HG02642 (cell line): ENCODE data around the gene WWC2.

Source experiments
- ATAC-seq: cut with Tn5 transposase; IDR thresholded peaks from one replicate; pipeline ENCODE4 v1.9.1; 2021; ENCODE audit warnings: mild to moderate bottlenecking; ENCODE audit not compliant: unreplicated experiment, poor library complexity

The WWC2 gene

DNA sequence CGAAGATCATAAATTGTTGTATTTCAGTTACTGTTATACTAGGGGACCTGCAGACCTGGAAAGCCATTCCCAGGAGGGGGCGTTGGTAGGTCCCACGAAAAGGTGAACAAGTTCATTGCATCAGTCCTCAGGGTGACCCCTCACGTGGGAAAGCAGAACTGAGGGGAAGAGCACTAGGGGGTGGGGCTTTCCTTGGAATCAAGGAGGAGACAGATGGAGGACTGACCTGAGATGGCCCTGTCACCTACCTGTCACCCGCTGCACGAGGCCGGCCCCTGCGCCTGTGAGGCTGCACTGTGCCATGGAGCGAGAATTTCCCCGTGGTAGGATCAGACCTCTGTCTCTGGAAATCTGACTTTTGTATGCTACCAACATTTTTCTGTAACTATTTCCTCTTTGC, 265.0 kb downstream of the WWC2 start:
- ATAC-seq = no peak

- no peak for ATAC-seq
Measured at GRCh38 chr4:183366206-183366835, 267.3 kb downstream of the WWC2 start.

- ATAC-seq = no peak
Measured at GRCh38 chr4:183369073-183369472, 270.0 kb downstream of the WWC2 start.
